Neuronal stem cell (in vitro differentiated cells): ENCODE data around the gene SSR3.
"Not testable (repeated sequence)": the region's sequence is repeated elsewhere in the genome, so short reads cannot be mapped to it uniquely, and the experiment has no call there.

Experiments used
- DNase-seq: peaks from one replicate; pipeline ENCODE4 v3.0.0-alpha.2; 2013; ENCODE audit warnings: low spot score
- H2AFZ ChIP-seq: one replicate; pipeline ENCODE4 v1.6.1; 2013; ENCODE audit warnings: mild to moderate bottlenecking, low read length, inconsistent platforms
- H2AK5ac ChIP-seq: 2 replicates; pipeline ENCODE4 v1.6.1; 2013; ENCODE audit warnings: low read depth, mild to moderate bottlenecking, inconsistent platforms, low read length, moderate library complexity, mixed read lengths
- H2BK120ac ChIP-seq: 2 replicates; pipeline ENCODE4 v1.6.1; 2013; ENCODE audit warnings: low read depth, mild to moderate bottlenecking, inconsistent platforms, low read length, moderate library complexity, mixed read lengths
- H2BK12ac ChIP-seq: one replicate; pipeline ENCODE4 v1.6.1; 2013; ENCODE audit warnings: low read length, inconsistent platforms
- H2BK15ac ChIP-seq: 2 replicates; pipeline ENCODE4 v1.6.1; 2013; ENCODE audit warnings: mild to moderate bottlenecking, low read length, inconsistent platforms, mixed read lengths
- H2BK5ac ChIP-seq: one replicate; pipeline ENCODE4 v1.6.1; 2013; ENCODE audit warnings: inconsistent platforms, mild to moderate bottlenecking, low read length, moderate library complexity
- H3K14ac ChIP-seq: one replicate; pipeline ENCODE4 v1.6.1; 2013; ENCODE audit warnings: low read length, inconsistent platforms
- H3K18ac ChIP-seq: 2 replicates; pipeline ENCODE4 v1.6.1; 2013; ENCODE audit warnings: low read length, inconsistent platforms
- H3K23ac ChIP-seq: 2 replicates; pipeline ENCODE4 v1.6.1; 2013; ENCODE audit warnings: low read depth, mild to moderate bottlenecking, mixed read lengths, low read length, inconsistent platforms; ENCODE audit not compliant: poor library complexity
- H3K27ac ChIP-seq: replicated peaks from 3 replicates; pipeline ENCODE4 v1.5.1; 2013; ENCODE audit warnings: low read length, inconsistent platforms
- H3K27me3 ChIP-seq, 3 experiments: 2 replicates each; pipeline ENCODE4 v1.6.1; 2013; ENCODE audit warnings: low read length in 3 of 3, mild to moderate bottlenecking in 2 of 3, inconsistent platforms in 1 of 3, low read depth in 1 of 3, mixed read lengths in 1 of 3, moderate library complexity in 1 of 3; ENCODE audit not compliant: control insufficient read depth in 3 of 3, insufficient read depth in 3 of 3
- H3K36me3 ChIP-seq, 2 donors: replicated peaks in 1 of 2; 2 replicates each; pipeline ENCODE4 v1.6.1; 2013; ENCODE audit warnings: low read length in 2 of 2; ENCODE audit not compliant: control insufficient read depth in 2 of 2, insufficient read depth in 2 of 2
- H3K4ac ChIP-seq: 2 replicates; pipeline ENCODE4 v1.6.1; 2013; ENCODE audit warnings: inconsistent platforms, mild to moderate bottlenecking, low read length, moderate library complexity
- H3K4me1 ChIP-seq, 2 donors: 1 replicate in 1 of 2; 2 replicates in 1 of 2; pipeline ENCODE4 v1.6.1; 2013; ENCODE audit warnings: low read length in 2 of 2, low read depth in 1 of 2; ENCODE audit not compliant: control insufficient read depth in 2 of 2, insufficient read depth in 1 of 2
- H3K4me2 ChIP-seq: one replicate; pipeline ENCODE4 v1.6.1; 2013; ENCODE audit warnings: mild to moderate bottlenecking, low read length, inconsistent platforms; ENCODE audit not compliant: insufficient read depth, poor library complexity, severe bottlenecking
- H3K4me3 ChIP-seq, 2 donors: 2 replicates each; pipeline ENCODE4 v1.5.1; 2013; ENCODE audit warnings: low read length in 2 of 2, mild to moderate bottlenecking in 2 of 2, inconsistent platforms in 1 of 2, moderate library complexity in 1 of 2
- H3K79me1 ChIP-seq: one replicate; pipeline ENCODE4 v1.6.1; 2013; ENCODE audit warnings: low read depth, mild to moderate bottlenecking, inconsistent platforms, low read length, moderate library complexity
- H3K9ac ChIP-seq: one replicate; pipeline ENCODE4 v1.6.1; 2013; ENCODE audit warnings: mild to moderate bottlenecking, low read depth, low read length, inconsistent platforms; ENCODE audit not compliant: poor library complexity
- H3K9me3 ChIP-seq, 2 donors: replicated peaks in 1 of 2; 2 replicates each; pipeline versions ENCODE3 to v1.6.1; 2013; ENCODE audit warnings: low read length in 2 of 2, mild to moderate bottlenecking in 2 of 2, inconsistent platforms in 1 of 2, low read depth in 1 of 2, mixed read lengths in 1 of 2, moderate library complexity in 1 of 2; ENCODE audit not compliant: control insufficient read depth in 2 of 2, insufficient read depth in 1 of 2
- H4K8ac ChIP-seq: one replicate; pipeline ENCODE4 v1.6.1; 2013; ENCODE audit warnings: low read depth, mild to moderate bottlenecking, inconsistent platforms, low read length, moderate library complexity
- H4K91ac ChIP-seq: one replicate; pipeline ENCODE4 v1.6.1; 2013; ENCODE audit warnings: low read length, low read depth, mild to moderate bottlenecking, inconsistent platforms; ENCODE audit not compliant: poor library complexity
- WGBS, 2 donors: extraction: QIAGEN DNeasy Blood & Tissue Kit; methylation state at CpG; one replicate each; pipeline ENCODE4 v1.1.7; 2013; ENCODE audit warnings: missing lambda C conversion rate in 2 of 2, mixed read lengths in 1 of 2; ENCODE audit not compliant: insufficient read length in 2 of 2, insufficient replicate concordance in 1 of 2; ENCODE audit errors: extremely low coverage in 2 of 2; 5-methylcytosine and 5-hydroxymethylcytosine counted together

Gene SSR3

DNA sequence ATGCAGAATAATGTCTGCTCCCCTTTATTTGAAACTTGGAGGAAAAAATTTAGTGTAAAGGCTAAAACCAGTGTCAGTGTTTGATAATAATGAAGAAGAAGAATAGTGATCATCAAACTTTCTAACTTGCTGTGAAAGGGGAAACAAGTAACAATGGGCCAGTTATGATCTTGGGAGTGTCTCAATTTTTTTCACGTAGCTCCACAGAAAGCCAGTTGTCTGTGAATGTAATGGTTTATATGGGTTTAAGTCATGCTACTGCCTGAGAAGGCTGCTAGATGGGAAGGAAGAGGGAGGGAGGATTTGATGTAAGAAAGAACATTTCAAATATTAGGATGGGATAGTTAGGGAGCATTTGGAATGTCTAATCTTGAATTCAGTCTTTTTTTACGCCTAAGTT lies 21.1 kb upstream of the SSR3 start:
- Histone ChIP-seq H3K79me1 (no peaks in the 10 kb centered on the region), H3K9me3 (no peaks in the 10 kb centered on the region), H2AFZ (no peak overlapping the region), H3K4me2 (no peak overlapping the region), H3K27me3 (peaks cover 0 to 12% (median 0%) of the 10 kb centered on the region in 3 experiments), H3K4me1 (no peaks in the 10 kb centered on the region), H3K18ac (no peak overlapping the region), H3K4ac (no peak overlapping the region), H2BK12ac (no peak overlapping the region), H3K9ac (no peak overlapping the region), H2AK5ac (no peak overlapping the region), H2BK15ac (no peak overlapping the region), H3K36me3 (no peaks in the 10 kb centered on the region), H2BK5ac (no peak overlapping the region), H3K4me3 (no peak overlapping the region), H3K27ac (no peak overlapping the region), H4K8ac (no peak overlapping the region), H2BK120ac (no peak overlapping the region), H3K14ac (no peak overlapping the region), H4K91ac (no peak overlapping the region), H3K23ac (no peak overlapping the region)
- whole genome bisulfite sequencing, 2 donors = no CpG with 5 or more reads among the region's 2 CpGs
- DNase-seq = no peak

- Histone ChIP-seq H2AK5ac (no peak overlapping the region), H4K91ac (no peak overlapping the region), H3K9me3 (no peaks in the 10 kb centered on the region), H3K18ac (no peak overlapping the region), H3K27ac (no peak overlapping the region), H3K4me1 (no peaks in the 10 kb centered on the region), H3K23ac (no peak overlapping the region), H3K4me3 (no peak overlapping the region), H2BK12ac (no peak overlapping the region), H2BK120ac (no peak overlapping the region), H3K9ac (no peak overlapping the region), H3K14ac (no peak overlapping the region), H3K4ac (no peak overlapping the region), H2BK15ac (no peak overlapping the region), H2BK5ac (no peak overlapping the region), H3K4me2 (no peak overlapping the region), H4K8ac (no peak overlapping the region), H3K79me1 (no peaks in the 10 kb centered on the region), H2AFZ (no peak overlapping the region), H3K36me3 (no peaks in the 10 kb centered on the region), H3K27me3 (peaks cover 0 to 12% (median 0%) of the 10 kb centered on the region in 3 experiments)
- DNase-seq = no peak
- no CpG with 5 or more reads among the region's 3 CpGs for WGBS, 2 donors
These were observed 20.7 kb upstream of the SSR3 start for GRCh38 chr3:156575641-156576040.

DNA sequence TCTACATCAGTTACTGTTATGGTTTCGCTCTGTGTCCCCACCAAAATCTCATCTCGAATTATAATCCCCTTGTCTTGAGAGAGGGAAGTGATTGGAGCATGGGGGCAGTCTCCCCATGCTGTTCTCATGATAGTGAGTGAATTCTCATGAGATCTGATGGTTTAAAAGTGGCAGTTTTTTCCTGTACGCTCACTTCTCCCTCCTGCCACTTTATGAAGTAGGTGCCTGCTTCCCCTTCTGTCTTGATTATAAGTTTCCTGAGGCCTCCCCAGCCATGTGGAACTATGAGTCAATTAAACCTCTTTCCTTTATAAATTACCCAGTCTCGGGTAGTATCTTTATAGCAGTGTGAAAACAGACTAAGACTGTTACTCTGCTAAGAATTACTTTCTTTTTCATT lies 15.0 kb upstream of the SSR3 start:
- not testable (repeated sequence) for H2AFZ ChIP-seq, H2BK120ac ChIP-seq, H3K36me3 ChIP-seq, H3K14ac ChIP-seq, DNase-seq, H3K23ac ChIP-seq, H4K91ac ChIP-seq, H3K9ac ChIP-seq, H3K4me1 ChIP-seq, H2BK15ac ChIP-seq, H3K4me3 ChIP-seq, H2BK12ac ChIP-seq, H3K9me3 ChIP-seq, H2BK5ac ChIP-seq, H4K8ac ChIP-seq, H3K4me2 ChIP-seq, H3K27ac ChIP-seq, H3K79me1 ChIP-seq, H2AK5ac ChIP-seq, H3K4ac ChIP-seq, H3K18ac ChIP-seq
- WGBS, 2 donors = no CpG with 5 or more reads among the region's 4 CpGs
- H3K27me3 ChIP-seq = peaks cover 0 to 12% (median 0%) of the 10 kb centered on the region in 3 experiments

DNA sequence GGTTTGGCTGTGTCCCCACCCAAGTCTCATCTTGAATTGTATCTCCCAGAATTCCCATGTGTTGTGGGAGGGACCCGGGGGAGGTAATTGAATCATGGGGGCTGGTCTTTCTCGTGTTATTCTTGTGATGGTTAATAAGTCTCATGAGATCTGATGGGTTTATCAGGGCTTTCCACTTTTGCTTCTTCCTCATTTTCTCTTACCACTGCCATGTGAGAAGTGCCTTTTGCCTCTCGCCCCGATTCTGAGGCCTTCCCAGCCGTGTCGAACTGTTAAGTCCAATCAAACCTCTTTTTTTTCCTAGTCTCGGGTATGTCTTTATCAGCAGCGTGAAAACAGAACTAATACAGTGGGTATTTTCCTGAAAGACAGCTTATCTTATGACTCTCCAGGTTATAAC lies 14.1 kb upstream of the SSR3 start:
- peaks cover 0 to 13% (median 0%) of the 10 kb centered on the region in 3 experiments for H3K27me3 ChIP-seq
- H3K9me3 ChIP-seq, H3K4me1 ChIP-seq, H3K18ac ChIP-seq, H3K4me2 ChIP-seq, H3K23ac ChIP-seq, H3K27ac ChIP-seq, H2AFZ ChIP-seq, H2BK120ac ChIP-seq, H3K4me3 ChIP-seq, H2AK5ac ChIP-seq, H4K91ac ChIP-seq, DNase-seq, H2BK12ac ChIP-seq, H3K36me3 ChIP-seq, H2BK15ac ChIP-seq, H3K9ac ChIP-seq, H4K8ac ChIP-seq, H3K79me1 ChIP-seq, H2BK5ac ChIP-seq, H3K4ac ChIP-seq, H3K14ac ChIP-seq: not testable (repeated sequence)
- WGBS, 2 donors = no CpG with 5 or more reads among the region's 8 CpGs
